Measurements from ENCODE around the gene HOXA7.

- TF ChIP-seq, protein P1, sequence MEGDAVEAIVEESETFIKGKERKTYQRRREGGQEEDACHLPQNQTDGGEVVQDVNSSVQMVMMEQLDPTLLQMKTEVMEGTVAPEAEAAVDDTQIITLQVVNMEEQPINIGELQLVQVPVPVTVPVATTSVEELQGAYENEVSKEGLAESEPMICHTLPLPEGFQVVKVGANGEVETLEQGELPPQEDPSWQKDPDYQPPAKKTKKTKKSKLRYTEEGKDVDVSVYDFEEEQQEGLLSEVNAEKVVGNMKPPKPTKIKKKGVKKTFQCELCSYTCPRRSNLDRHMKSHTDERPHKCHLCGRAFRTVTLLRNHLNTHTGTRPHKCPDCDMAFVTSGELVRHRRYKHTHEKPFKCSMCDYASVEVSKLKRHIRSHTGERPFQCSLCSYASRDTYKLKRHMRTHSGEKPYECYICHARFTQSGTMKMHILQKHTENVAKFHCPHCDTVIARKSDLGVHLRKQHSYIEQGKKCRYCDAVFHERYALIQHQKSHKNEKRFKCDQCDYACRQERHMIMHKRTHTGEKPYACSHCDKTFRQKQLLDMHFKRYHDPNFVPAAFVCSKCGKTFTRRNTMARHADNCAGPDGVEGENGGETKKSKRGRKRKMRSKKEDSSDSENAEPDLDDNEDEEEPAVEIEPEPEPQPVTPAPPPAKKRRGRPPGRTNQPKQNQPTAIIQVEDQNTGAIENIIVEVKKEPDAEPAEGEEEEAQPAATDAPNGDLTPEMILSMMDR (IDR thresholded peaks at IDR 0.05; ENCODE audit: low read depth, low read length), result no peak
- TF ChIP-seq, protein P2, sequence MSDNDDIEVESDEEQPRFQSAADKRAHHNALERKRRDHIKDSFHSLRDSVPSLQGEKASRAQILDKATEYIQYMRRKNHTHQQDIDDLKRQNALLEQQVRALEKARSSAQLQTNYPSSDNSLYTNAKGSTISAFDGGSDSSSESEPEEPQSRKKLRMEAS (IDR thresholded peaks at IDR 0.05; ENCODE audit: low read depth, low read length), result no peak
- TF ChIP-seq POLR2A (IDR thresholded peaks at IDR 0.05; ENCODE audit: extremely low read depth, insufficient read length) (no peak), MYC (IDR thresholded peaks at IDR 0.05; ENCODE audit: low read depth, low read length) (no peak)
These were observed 37.9 kb downstream of the HOXA7 start for GRCh38 chr7:27118580-27118979.

All from NB4 (cell line).